GM18858 (cell line): Measurements from ENCODE around the gene DYRK1B.

Source experiments
- ATAC-seq: cut with Tn5 transposase; IDR thresholded peaks from one replicate; pipeline ENCODE4 v1.9.1; 2021; ENCODE audit not compliant: unreplicated experiment

DYRK1B gene

DNA sequence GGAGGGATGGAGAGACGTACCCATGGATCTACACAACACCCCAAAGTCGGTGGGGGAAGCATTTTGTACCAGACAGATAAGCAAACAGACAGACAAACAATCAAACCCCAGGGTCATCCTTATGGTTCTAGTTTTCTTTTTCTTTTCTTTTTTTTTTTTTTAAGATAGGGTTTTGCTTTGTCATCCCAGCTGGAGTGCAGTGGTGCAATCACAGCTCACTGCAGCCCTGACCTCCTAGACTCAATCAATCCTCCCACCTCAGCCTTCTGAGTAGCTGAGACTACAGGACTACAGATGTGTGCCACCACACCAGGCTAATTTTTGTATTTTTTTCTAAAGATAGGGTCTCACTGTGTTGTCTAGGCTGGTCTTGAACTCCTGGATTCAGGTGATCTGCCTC is 30.2 kb upstream of the DYRK1B start:
- ATAC-seq = no peak

DNA sequence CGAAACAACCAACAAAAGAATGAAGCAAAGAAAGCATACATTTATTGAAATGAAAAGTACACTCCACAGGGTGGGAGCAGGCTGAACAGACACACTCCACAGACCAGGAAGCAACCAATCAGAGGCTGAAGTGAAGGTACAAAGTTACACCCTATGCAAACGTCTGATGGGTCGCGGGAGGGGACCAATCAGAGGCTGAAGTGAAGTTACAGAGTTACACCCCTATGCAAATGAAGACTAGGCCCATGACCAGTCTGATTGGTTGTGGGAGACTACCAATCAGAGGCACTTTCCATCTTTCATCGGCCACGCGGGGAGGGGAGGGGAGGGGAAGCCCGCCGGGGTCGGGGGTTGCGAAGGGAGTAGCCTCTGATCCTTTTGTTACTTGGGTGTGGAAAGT is 24.6 kb upstream of the DYRK1B start:
- no peak for ATAC-seq

DNA sequence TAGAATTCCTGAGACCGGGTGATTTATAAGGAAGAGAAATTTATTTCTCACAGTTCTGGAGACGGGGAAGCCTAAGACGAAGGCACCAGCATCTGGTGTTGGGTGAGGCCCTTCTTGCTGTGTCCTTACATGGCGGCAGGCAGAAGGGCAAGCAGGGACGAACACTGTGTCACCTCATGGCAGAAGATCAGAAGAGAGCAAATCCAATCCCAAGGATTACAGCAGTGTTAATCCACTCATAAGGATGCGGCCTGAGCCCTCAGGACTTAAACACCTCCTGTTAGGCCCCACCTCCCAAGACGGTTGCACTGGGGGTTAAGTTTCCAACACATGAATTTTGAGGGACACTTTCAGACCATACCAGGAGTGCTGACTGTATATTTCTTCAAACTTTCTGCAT is 18.9 kb upstream of the DYRK1B start:
- ATAC-seq = no peak

DNA sequence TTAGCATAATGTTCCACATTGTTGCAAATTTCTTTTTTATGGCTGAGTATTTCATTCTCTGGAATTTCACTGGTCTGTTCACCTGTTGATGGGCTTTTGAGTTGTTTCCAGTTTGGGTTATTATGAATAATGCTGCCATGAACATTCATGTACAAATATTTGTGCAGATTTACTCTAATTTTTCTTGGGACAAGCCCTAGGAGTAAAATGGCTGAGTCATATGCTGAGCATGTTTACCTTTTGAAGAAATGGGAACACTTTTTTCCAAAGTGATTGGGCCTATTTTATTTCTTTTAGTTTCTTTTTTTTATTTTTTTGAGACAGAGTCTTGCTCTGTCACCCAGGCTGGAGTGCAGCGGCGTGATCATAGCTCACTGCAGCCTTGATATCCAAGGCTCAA is 16.9 kb upstream of the DYRK1B start:
- ATAC-seq = no peak

DNA sequence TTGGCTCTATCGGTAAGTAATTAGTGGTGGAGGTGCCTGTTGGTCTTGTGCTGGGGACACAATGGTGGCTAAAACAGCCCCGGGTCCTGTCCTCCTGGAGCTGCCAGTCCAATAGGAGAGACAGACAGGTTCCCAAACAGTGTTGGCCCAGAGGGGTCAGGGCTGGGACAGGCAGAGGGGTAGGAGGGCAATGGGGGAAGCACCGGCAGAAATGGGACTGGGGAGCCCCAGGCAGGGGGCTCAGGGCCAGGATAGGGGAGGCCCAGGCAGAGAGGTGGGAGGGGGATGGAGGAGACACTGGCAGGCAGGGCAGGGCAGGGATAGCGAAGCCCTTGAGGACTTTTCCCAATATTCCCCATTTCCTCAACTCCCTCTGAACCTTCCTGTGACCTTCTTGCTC is 14.4 kb upstream of the DYRK1B start:
- ATAC-seq = no peak

DNA sequence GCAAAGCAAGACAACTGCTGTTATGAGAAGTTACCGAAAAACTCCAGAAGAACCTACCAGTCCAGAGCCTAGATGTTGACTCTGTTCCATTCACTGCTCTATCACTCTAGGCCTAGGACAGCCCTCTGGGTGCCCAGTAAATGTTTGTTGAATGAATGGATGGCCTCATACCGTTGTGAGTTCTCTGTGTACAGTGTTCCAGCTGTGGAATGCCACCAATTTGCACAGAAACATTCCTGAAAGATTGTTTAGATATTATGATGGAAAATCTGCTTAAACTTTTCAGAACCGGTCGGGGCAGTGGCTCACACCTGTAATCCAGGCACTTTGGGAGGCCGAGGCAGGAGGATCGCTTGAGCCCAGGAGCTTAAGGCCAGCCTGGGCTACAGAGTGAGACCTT is 13.6 kb upstream of the DYRK1B start:
- ATAC-seq = no peak

DNA sequence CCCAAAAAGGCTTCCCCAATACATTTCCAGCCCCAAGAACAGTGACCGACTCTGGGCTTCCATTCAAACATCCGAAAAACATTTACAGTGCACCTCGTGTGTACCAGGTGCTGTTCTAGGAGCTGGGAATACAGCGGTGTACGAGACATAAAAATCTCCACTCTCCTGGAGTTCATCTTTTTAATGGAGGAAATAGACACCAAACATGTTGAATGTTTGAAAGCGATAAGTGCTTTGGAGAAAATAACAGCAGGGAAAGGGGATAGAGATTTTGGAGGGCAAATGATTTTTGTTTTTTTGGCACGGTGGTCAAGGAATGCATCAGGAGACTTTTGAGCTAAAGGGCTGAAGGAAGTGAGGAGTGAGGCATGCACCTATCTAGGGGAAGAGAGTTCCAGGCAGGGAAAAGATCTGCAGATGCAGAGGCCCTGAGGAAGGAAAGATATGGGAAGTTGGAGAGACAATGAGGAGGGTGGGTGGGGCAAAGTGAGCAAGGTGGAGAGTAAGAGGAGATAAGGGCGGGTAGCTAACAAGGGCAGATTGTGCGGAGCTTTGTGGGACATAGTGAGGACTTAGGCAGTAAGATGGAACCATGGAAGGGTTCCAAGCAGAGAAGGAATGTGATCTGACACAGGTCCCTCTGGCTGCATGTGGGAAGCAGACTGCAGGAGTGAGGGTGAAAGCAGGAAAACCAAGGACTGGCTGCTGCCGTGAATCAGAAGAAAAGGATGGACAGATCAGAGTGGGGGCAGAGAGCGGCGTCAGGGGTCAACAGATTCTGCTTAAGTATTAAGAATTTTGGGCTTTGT is 12.9 kb upstream of the DYRK1B start:
- no peak for ATAC-seq

DNA sequence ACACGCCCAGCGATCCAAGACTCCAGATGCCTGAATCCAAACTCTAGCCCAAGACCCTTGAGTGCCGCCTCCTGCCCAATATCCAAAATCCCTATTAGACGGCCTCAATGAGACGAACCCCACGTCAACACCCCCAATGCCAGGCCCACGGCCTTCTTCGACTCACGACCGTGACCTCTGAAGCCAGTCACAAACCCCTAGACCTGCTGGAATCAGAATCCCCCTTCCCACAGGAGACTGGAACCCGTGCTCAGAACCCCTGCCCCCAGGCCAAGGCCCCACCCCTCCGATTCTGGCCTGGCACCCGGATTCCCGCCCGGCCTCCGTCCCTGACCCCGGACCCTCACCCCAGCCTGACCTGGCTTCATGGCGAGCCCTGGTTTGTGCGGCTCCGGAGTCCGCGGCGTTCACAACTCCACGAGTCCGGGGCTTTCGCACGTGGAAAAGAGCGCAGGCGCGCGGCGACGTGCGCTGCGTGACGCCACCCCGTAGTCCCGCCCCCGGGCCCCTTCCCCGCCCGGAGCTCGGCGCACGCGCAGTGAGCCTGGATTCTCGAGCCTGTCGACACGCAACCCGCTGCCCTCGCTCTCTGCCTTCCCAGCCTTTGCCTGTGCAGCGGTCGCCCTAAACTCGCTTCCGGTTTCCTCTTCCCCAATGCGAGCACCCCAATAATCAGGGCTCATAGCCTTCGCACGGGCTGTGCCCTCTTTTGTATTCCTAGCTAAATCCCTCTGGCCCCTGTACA is 12.1 kb upstream of the DYRK1B start, which contains the start of gene FBL:
Gene FBL, minus strand, starts transcription at position 447 of the 745 bp plus-strand sequence. Its CDS starts 79 bp downstream, at position 368.
- ATAC-seq = peak; percentile 57

DNA sequence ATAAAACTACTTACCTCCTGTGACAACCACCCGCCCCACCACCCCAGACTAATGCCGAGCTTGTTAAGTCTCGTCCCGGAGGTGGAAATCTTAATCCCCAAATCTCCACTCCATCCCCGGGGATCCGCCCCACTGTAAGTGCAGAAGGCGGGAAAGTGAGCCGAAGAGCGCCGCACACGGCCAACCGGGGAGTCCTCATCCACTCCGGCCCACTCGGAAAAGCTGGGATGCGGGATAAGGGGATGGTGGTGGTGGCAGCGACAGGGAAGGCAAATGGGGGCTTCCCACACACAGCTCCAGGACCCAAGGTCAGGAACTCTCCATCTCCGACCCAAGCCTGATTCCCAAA is 11.6 kb upstream of the DYRK1B start:
- ATAC-seq = no peak

DNA sequence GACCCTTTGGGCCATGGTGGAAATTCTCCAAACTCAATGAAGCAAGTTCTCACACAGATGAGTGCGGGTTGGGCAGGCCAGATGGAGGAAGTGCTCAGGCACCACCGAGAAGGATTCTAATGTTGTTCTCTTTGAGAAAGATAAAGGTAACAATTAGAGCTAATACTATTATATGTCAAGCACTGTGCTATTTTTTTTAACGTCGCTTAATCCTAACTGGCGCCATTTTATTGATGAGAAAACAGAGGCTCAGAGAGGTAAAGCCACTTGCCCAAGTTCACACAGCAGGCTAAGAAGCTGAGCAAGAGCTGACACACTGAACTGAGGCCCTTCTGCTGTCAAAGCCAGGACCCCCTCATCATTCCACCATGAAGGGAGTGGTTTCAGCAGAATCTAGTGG is 11.2 kb upstream of the DYRK1B start:
- no peak for ATAC-seq

DNA sequence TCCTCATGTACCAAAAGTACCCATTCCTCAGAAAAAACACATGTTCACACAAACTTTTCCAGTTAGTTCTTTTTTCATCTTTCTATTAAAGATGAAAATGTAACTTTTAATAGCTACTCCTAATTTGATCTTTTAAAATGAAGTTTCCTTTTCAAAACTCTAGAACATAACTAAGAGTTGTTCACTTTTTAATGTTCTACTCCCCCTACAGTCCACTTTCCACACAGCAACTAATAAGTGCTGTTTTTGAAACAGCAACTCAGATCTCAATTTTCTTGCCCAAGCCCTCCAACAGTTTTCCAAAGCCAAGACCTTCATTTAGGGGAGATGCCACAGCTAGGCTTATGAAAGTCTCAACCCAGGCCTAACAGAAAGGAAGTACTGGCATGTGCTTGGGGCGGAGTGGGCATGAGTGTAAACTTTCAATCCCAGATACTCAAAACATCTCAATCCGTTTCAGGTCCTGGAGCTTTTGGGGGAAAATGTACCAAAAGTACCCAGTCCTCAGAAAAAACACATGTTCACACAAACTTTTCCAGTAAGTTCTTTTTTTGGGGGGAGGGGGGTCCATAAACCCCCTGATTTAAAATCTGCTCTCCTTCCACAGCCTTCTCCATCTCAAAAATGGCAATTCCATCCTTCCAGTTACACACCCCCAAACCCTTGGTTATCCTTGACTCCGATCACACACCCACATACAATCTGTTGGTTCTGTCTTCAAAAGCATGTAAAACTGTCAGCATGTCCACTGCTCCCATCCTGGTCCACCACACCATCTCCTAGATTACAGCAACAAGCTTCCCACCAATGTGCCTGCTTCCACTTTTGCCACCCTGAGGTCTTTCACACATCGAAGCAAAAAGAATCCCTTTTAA is 10.2 kb upstream of the DYRK1B start:
- ATAC-seq = no peak

DNA sequence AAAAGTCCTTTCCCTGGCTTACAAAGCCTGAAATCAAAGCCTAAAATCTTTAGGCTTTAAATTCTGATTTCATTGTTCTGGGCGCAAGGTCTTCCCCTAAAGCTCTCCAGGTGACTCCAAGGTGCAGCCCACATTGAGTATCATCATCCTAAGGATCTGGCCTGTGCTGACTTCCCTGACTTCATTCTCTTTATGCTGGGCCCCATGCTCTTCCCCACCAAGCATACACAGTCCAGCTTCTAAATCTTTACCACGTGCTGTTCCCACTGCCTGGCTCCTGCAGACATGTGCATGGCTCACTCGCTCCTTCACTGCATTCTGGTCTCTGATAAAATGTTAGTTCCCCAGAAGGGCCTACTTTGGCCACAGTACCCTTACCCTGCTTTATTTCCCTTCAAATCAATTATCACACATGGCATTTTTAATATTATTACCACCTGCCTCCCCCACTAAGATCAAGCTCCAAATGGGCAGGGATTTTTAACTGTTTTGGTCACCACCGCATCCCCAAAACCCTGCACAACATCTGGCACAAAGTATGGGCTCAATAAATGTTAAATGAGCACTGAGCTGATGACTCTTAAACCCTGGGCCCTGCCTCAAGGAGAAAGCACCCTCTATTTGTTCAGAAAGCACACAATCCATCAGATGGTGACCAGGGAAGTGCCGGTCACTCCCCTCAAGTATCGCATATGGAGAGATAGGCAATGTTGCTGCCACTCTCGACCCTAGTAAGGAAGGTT is 8.9 kb upstream of the DYRK1B start:
- ATAC-seq = no peak

DNA sequence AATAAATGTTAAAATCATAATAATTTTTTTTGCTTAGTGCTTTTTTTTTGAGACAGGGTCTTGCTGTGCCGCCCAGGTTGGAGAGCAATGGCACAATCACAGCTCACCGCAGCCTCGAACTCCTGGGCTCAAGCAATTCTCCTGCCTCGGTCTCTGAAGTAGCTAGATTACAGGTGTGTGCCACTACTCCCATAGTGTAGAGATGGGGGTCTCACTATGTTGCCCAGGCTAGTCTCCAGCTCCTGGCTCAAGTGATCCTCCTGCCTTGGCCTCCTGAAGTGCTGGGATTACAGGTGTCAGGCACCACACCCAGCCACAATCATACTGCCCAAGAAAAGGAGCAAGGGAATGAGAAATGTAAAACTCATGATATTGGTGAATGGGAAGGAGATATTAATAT is 7.1 kb upstream of the DYRK1B start:
- ATAC-seq = no peak

DNA sequence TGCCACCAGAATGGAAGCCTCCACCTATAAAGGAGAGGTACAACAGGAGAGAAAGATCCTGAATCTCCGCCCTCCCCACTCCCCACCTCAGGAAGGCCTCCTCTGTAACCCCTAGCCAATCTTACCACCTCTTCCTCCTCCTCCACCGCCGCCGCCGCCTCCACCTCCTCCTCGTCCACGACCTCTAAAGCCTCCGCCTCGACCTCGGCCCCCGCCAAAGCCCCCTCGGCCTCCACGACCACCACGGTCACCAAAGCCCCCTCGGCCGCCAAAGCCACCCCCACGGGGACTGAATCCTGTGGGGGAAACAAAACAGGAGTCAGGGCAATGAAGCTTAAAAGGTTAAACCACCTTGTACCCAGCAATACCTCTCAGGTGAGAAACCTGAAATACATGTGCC is 6.5 kb upstream of the DYRK1B start:
- ATAC-seq = no peak

DNA sequence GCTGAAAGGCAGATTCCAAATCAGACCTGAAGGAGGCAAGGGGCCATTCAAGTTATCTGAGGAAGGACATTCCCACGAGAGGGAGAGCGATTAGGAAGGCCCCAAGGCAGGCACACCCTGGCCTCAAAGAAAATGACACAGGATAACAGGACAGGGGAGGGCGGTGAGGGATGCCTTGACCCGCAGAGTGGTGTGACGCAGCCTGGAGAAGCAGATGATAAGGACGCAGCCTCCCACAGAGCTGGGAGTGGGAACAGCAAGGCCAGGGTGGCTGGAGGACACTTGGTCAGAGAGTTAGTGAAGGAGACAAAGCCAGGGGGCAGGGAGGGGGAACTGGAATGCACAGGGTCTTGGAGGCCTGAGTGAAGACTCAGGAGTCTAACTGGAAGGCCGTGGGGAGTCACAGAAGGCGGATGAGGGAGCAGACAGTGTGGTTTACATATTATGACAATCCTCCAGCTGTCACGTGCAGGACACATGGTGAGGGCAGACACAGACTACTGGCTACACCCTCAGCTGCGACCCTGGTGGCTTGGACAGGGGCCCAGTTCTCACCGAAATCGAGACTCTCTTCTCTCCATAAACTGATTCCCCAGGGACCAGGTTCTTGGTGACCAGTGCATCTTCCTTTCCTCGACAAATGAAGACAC is 5.8 kb upstream of the DYRK1B start:
- no peak for ATAC-seq

DNA sequence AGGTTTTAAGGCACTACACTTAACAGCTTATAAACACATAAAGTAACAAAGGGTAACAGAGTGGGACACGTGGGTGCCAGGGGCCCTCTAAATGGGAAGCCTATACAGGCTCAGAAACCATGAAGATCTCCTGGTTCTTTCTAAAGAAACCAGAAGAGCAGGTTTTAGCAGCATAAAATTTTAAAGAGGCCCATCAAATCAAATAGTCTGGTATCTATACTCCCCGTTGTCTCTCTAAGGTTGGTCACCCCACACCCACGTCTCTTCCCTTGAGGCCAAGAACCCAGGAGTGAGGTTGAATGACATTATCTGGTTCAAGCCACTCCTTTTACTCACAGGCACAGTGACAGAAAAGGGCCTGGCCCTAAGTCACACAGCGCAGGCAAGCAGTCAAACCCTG is 4.6 kb upstream of the DYRK1B start:
- ATAC-seq = no peak

DNA sequence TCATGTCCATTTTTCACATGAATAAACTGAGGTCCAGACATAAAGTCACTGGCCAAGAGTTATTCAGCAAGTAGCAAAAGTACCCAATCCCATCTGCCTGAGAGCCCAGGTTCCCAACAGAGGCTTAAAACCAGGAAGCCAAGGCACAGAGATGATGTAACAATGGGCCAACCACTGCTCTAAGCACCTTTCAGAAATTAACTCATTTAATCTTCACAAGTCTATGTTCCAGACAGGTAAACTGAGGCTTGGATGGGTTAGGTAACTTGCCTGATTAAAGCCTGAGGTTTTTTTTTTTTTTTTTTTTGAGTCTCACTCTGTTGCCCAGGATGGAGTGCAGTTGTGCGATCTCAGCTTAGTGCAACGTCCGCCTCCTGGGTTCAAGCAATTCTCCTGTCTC is 4.0 kb upstream of the DYRK1B start:
- no peak for ATAC-seq

DNA sequence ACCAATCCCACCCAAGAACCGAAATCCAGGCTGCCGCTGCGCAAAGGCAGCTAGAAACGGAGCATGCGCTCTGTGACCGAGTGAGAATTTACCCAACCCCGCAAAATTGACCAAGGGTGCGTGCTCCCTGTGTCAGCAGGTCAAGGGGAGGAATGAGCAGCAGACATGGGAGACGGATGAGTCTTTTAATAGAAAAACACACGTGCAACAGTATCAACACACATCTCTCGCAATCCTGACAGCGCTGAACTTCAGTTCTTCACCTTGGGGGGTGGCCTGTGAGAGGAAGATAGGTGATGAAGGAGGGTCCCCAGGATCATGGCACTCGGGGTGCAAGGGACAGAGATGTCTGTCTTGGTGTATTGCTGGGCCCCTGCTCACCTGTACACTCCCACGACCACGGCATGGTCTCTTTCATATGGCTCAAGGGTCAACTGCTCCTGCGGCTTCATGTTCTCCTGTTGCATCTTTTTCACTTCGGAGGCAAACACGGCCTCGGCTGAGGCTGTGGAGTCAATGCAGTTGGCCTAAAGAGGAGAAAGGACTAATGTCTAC is 402 bp upstream of the DYRK1B start:
- no peak for ATAC-seq

DNA sequence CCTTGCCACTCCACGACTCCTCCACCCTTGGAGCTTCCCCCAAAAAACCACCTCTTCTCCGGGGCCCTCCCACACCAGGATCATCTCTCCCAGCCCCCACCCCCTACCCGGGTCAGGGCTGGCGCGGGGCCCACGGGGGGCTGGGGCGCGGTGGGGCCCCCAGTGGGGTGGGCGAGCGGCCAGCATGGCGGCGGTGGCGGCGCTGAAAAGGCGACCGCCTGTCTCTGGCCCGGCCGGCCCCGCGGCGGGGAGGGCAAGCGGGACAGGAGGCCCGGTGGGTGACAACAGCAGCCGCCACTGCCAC is 850 bp downstream of the DYRK1B start:
- peak; percentile 3 for ATAC-seq

DNA sequence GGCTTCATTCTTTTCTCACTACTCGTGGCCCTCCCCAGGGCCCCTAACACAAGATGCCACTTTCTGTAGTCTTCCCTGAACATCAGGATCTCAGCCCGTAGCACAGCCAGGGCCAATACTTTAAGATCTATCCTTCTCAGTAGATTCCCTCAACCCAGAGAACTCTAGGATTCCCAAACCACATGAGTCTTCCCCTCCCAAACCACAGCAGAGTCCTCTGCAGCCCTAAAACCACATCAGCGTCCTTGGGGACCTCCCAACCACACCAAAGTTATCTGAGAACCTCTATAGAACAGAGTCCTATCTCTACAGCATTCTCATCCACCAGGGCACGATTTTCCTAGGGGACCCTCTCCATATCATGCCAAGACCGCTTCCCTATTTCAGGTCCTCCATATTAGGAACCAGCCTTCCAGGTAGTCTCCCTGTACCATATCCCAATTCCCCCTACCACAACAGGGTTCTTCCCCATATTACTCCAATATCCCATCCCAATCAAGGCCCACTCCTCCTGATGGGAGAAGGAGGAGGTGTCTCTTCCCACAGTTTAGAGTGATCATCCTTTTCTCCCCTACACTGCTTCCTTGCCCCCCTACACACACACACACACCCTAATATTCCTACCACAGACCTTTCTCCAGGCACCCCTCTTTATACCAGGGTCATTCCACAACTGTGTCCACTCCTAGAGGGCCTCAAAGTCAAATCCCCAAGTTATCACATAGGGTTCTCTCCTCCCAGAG is 1.4 kb downstream of the DYRK1B start:
- ATAC-seq = no peak
